ENCODE results near the gene NHERF1. TPM values are rescaled to one million over a fixed set of nuclear protein-coding genes. Genes with fewer than 3 reads are reported as not detected.

NHERF1 gene
- total and polyA plus RNA-seq, 2 of the 13 experiments (the other 11 are each of a cell fraction or from before 2014, with no cell fraction given), result 169 to 269 TPM

- TF ChIP-seq AHDC1 (CRISPR knock-in tag; IDR thresholded peaks at IDR 0.05; ENCODE audit: borderline replicate concordance), result 0 out of 2 replicates have a peak, but pooled peaks have one; percentile 27
- no peak for TF ChIP-seq SMYD3 (CRISPR knock-in tag; IDR thresholded peaks at IDR 0.05)
- TF ChIP-seq CHCHD3 (CRISPR knock-in tag; IDR thresholded peaks at IDR 0.05), result peak; percentile 69; the same call in 1 of the 2 replicates
- no peak for TF ChIP-seq ZNF704 (CRISPR knock-in tag; IDR thresholded peaks at IDR 0.05; ENCODE audit: borderline replicate concordance)
- no peak for TF ChIP-seq FIP1L1 (IDR thresholded peaks at IDR 0.05; ENCODE audit: borderline replicate concordance, insufficient read depth, low read depth, low read length)
- no peak for TF ChIP-seq BRD4 (CRISPR knock-in tag; IDR thresholded peaks at IDR 0.05)
- 0 out of 2 replicates have a peak, but pooled peaks have one; percentile 0 for TF ChIP-seq ZNF383 (CRISPR knock-in tag; IDR thresholded peaks at IDR 0.05; ENCODE audit: borderline replicate concordance)
- no peak for TF ChIP-seq ZNF431 (CRISPR knock-in tag; IDR thresholded peaks at IDR 0.05; ENCODE audit: borderline replicate concordance, low read depth)
- no peak for TF ChIP-seq U2AF1 (optimal IDR thresholded peaks at IDR 0.05; ENCODE audit: low read depth, low read length)
- TF ChIP-seq AGO2 (optimal IDR thresholded peaks at IDR 0.05; ENCODE audit: low read depth, low read length), result peak; percentile 94
- peak; percentile 72 for TF ChIP-seq ARNT2 (CRISPR knock-in tag; IDR thresholded peaks at IDR 0.05; ENCODE audit: low read depth)
- no peak for TF ChIP-seq DR1 (CRISPR knock-in tag; IDR thresholded peaks at IDR 0.05)
- no peak for TF ChIP-seq CSRNP1 (CRISPR knock-in tag; IDR thresholded peaks at IDR 0.05)
- TF ChIP-seq CSRNP2 (CRISPR knock-in tag; conservative IDR thresholded peaks at IDR 0.05; ENCODE audit: low read depth), result no peak
- no peak for TF ChIP-seq ZKSCAN1 (IDR thresholded peaks at IDR 0.05; ENCODE audit: low read length)
- TF ChIP-seq PTBP1 (IDR thresholded peaks at IDR 0.05; ENCODE audit: low read depth, low read length, poor library complexity, severe bottlenecking), result no peak
- 0 out of 2 replicates have a peak, but pooled peaks have one; percentile 21 for TF ChIP-seq ZNF563 (CRISPR knock-in tag; IDR thresholded peaks at IDR 0.05)
- TF ChIP-seq SMAD1 (CRISPR knock-in tag; IDR thresholded peaks at IDR 0.05; ENCODE audit: borderline replicate concordance, low read depth), result peak; percentile 19; the same call in 1 of the 2 replicates
- TF ChIP-seq KAT7 (CRISPR knock-in tag; IDR thresholded peaks at IDR 0.05; ENCODE audit: borderline replicate concordance), result no peak
Measured at GRCh38 chr17:74769856-74770497, 21.5 kb downstream of the NHERF1 start (continued).
